ENCODE measurements around the gene ENOX2. TPM values are rescaled to one million over a fixed set of nuclear protein-coding genes. Genes with fewer than 3 reads are reported as not detected.

ENOX2 gene
- total RNA-seq, 1 donor from 2014 or later = 23.2 TPM

DNA sequence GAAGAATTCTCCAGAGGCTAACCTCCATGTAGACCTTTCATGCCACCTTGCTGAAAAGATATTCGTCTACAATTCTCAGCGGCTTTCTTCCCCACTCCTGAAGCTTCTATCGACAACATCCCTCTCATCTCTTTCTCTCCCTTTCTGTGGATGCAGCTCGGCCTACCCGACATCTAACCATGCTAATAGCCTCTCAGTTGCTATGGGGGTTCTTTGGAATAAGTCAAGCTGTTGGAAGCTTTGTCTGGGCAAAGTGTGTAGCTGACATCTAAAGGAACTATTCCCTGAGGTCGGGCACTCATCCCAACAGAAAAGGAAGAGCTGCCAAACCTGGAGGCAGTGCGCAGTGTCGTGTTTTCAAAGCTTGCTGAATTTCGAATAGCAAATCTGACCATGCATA lies 309.1 kb downstream of the ENOX2 start:
- intact Hi-C loops (cut with DNase I) = no loop called here

GRCh38 chrX:130592204-130592603 lies 310.8 kb downstream of the ENOX2 start:
- intact Hi-C loops (cut with DNase I) = no loop called here
- no peak for DNase-seq (ENCODE audit: low spot score)

More for the DNA sequence above, 309.1 kb downstream of the ENOX2 start:
- no peak for DNase-seq (ENCODE audit: low spot score)

GRCh38 chrX:130578906-130579305 lies 324.1 kb downstream of the ENOX2 start:
- intact Hi-C loops (cut with DNase I) = no loop called here
- no peak for DNase-seq (ENCODE audit: low spot score)

GRCh38 chrX:130577431-130577830 lies 325.6 kb downstream of the ENOX2 start:
- intact Hi-C loops (cut with DNase I) = no loop called here
- DNase-seq (ENCODE audit: low spot score) = no peak

GRCh38 chrX:130575831-130576389 lies 327.1 kb downstream of the ENOX2 start:
- DNase-seq (ENCODE audit: low spot score) = no peak
- intact Hi-C loops (cut with DNase I) = no loop called here

Other genes with a start within 250 kb of the ENOX2 start
- 0.24 TPM for gene ARHGAP36, start 155.1 kb upstream of the ENOX2 start, total RNA-seq